GM19025 (cell line): ENCODE results near the gene ISYNA1.

ENCODE experiments used
- ATAC-seq: cut with Tn5 transposase; IDR thresholded peaks from one replicate; pipeline ENCODE4 v1.9.1; 2021; ENCODE audit warnings: mild to moderate bottlenecking, low read depth, moderate library complexity; ENCODE audit not compliant: unreplicated experiment

The ISYNA1 gene

DNA sequence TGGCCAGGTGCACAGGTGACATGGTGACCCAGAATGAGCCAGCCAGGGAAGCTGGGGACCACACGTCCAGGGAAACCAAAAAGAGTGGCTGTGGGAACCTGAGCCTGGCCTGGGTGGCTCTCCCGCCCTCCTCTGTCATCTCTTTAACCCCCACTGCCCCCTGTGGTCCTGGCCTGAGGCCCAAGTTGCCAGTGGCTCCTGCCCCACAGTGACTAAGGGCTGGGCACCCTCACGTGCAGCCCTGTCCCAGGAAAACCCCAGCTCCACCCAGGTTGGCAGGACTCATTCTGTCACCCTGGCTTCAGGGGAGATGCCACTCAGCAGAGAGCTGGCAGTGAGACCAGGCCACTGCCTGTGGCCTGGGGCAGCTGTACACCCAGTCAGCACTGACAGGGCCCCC is 30.6 kb upstream of the ISYNA1 start:
- no peak for ATAC-seq

DNA sequence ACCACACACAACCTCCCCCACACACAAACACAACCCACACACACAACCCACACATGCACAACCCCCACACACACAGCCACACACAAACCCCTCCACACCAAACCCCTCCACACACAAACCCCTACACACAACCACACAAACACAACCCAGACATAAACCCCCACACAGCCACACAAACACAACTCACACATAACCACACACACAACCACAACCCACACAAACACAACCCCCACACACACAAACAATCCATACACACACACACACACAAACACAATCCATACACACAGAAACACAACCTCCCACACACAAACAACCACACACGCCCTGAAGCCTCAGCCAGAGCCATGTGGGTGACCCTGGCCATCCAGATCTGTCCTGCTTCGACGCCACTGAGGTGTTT is 30.0 kb upstream of the ISYNA1 start:
- no peak for ATAC-seq

DNA sequence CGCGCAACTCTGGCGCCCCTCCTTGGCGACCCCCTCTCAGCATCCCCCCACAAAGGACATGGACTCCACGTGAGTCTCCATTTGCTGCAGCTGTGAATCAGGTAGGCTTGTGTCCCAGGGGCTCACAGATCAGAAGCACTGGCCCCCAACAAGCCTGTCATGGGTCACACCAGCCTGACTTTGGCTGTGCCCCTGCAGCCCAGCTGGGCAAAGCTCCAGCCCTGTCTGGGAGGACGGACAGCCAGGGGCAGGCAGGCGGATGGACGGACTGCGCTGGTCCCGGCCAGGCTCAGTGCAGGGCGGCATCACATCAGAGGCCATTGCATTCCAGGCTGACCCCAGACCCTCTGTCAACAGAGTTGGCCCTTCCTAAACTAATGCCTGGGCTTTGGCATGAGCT is 28.4 kb upstream of the ISYNA1 start:
- no peak for ATAC-seq

DNA sequence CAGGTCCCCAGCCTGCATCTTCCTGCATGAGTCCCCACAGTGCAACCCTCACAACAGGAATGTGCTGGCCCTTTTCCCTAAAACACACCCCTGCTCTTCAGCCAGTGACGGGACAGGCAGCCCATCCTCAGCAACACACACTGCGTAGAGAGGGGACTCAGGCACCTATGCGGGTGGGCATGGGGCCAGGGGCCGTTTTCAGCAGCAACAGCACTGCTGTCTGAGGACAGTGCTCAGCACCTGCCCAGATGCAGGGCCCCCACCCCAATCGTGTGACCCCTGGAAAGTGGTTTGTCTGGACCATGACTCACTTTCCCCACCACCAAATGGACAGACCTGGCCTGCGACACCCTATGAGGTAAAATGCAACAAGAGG is 28.0 kb upstream of the ISYNA1 start:
- ATAC-seq, result no peak

DNA sequence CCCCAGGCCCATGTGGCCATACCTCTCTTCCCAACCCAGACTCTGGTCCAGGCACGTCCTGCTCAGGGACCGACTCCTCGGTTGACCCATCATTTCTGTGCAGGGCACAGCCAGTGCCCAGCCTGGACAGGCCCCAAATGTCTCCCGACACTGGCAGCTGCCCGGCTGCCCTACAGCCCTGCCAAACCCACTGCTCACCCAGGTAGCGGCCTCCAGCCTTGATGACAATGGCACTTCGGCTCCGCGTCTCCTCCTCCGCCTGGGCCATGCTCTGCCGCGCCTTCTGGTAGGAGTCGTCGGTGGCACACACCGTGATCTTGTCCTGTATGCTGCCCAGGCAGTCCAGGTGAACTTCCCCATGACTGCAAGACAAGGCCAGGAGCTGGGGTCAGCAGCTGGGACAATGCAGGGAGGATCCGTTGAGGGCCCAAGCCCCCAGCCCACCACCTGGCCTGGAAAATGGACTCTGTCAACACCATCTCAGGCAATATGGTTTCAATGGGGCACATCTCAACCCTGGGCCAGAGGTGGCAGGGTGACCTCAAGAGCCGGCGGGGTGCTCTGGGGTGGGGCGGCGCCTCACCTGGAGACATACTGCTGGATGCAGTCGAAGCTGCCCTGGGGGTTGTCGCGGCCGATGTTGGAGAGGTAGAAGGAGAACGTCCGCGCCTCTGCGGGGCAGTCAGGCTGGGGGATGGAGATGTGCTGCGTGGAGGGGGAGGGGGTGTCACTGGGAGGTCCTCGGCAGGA is 27.5 kb upstream of the ISYNA1 start:
- ATAC-seq, result no peak

DNA sequence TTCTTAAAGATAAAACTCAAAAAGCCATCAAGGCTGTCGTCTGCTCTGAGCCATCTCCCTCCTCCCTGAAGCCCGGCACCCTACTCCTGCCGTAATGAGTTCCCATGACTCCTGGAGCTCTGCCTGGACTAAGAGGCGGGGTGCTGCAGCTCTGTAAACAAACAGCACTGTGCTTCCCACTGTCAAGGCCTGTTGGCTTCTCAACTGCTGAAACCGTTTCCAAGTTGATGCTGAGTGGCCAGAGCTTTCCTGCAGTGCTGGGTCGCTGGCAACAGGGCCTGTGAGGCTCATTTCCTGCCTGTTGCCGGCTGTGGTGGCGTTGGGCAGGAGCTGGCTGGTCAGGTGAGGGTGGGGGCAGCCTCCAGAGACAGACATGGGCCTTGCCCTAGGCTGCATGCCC is 26.7 kb upstream of the ISYNA1 start:
- ATAC-seq, result no peak

DNA sequence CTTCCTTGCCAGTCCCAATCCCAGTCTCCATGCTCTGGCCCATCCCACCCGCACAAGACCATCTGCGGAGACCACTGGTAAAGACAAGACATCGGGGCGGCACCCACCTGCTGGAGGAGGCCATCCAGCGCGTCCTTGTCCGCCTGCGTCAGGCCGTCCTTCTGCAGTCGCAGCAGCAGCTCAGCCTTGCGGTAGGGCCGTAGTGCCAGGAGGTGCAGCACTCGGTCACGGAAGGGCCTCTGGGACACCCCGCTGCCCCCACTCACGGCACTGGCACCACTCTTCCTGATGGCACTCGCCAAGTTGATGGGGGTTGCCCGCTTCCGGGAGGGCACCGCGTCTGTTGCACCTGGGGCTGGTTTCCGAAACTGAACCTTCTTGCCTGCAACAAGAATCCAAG is 23.5 kb upstream of the ISYNA1 start:
- no peak for ATAC-seq

DNA sequence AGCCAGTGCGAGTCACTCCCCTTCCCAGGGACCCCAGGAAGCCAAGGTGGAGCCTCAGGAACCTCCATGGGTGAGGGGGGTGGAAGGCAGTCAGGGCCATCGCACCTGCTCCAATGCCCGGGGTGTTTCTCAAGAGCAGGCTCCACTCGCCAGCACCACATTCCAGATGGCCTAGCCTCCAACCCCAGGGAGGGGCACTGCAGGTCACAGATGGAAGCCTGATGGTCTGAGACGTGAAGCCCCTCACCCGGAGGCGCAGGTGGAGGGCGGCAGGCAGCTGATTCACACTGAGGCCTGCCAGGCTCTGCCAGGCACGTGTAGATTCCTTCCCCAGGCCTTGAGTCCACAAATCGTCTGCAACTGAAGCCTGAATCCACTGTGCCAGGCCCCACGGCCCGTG is 23.0 kb upstream of the ISYNA1 start:
- no peak for ATAC-seq

DNA sequence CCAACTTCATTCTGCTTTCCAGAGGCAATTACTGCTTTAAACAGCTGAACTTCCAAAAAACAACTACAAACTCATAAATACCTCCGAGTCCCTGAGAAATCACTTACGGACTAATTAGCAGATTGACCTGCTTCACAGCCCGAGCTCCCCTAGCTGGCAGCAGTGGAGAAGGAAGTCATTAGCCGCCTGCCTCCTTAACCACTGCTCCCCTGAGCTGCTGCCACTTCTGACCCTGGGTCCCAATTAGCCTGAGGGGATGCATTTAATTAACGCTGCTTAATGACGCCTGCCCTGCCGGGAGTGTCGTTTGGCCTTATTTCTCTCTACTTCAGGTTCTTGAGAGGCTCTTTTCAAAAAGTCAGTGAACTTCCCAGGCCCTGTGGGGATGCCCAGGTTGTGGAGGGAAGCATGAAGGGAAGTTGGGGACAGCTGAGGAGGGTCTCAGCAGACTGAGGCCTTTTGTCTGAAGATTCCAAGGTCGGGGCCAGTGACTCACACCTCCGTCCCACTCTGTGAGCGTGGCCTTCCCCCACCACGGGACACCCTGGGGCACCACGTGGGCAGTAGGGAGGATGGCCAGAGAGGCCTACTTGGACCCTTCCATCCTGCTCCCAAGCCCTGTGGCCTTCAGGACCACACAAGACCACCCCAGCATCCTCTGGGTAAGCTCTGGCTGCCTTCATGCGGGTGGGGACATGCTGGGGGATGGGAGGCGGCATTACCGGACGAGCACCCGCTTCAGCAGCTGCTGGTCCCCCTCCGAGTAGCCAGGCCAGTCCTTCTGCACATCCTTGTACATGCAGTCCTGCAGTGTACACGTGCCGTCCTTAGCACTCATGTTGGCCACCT is 19.8 kb upstream of the ISYNA1 start:
- ATAC-seq, result no peak

DNA sequence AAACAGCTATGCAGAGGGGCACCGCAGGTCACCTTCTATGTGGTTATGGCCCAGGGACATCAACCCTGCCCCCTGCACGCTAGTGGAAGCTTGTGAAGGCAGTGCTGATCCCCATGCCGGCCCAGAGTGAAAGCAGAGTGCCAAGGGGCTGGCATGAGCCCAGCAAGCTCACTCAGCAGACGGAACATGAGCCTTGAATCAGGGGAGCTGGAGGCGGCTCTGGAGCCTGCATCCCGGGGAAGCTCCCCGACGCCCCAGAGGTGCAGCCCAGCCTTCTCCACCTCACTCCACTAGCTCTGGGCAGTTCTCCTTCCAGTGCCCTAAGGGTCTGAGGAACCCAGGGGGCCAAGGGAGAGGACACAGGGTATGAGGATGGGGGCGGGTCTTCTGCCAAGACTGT is 19.0 kb upstream of the ISYNA1 start:
- no peak for ATAC-seq

DNA sequence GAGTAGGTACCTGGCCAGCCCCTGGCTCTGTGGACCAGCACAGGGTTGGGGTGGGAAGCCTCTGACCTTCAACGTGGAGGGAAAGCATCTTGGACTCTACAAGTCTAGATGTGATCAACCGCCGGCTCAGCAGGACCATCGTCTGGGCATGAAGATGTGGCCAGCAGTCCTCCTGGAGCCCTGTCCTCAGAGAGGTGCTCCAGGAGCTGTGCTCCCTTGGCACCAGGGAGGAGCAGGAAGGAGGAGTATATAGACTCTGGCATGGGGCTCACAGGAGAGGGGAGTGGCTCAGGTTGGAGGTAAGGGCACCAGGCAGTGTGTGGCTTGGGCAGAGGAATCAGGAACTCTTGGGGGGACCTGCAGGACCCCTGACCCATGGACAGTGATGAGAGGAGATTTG is 18.3 kb upstream of the ISYNA1 start:
- ATAC-seq, result no peak

DNA sequence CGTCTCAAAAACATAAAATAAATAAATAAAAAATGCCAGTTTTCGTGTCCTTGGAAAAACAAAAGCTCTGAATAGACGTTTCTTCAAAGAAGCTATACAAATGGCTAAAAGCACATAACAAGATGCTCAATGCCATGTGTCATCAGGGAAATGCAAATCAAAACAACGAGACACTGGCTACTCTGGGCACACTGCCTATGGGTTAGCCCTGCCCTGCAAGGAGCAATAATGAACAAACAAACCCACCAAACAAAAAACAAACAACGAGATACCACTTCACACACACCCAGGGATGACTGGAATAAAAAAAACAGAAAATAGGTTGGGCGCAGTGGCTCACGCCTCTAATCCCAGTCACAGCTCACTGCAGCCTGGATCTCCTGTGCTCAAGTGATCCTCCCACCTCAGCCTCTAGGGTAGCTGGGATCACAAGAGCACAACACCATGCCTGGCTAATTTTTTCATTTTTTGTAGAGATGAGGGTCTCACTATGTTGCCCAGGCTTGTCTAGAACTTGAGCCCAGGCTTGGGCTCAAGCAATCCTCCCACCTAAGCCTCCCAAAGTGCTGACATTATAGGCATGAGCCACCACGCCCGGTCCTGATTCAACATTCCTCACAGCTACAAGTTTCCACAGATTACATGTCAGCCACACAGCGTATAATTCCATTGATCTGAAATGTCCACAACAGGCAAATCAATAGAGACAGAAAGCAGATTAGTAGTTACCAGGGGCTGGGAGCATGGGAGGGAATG is 15.5 kb upstream of the ISYNA1 start:
- ATAC-seq, result no peak

DNA sequence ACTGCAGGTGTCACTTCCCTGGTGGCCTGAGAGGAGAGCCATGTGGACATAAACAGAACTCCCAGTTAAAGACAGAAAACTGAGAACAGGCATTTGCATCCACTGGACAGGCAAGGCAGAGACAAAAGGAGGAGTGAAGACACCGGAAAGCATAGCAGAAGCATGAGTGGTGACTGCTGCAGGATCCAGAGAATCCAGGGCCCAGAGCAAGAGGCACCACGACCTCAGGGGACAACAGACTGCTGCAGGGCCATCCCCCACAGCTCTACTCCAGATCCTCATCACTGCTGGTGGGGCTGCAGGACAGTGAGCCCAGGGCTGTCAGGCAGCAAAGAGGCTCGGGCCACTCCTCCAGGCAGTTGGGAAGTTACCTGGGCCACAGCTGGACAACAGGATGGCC is 14.5 kb upstream of the ISYNA1 start:
- ATAC-seq, result no peak

DNA sequence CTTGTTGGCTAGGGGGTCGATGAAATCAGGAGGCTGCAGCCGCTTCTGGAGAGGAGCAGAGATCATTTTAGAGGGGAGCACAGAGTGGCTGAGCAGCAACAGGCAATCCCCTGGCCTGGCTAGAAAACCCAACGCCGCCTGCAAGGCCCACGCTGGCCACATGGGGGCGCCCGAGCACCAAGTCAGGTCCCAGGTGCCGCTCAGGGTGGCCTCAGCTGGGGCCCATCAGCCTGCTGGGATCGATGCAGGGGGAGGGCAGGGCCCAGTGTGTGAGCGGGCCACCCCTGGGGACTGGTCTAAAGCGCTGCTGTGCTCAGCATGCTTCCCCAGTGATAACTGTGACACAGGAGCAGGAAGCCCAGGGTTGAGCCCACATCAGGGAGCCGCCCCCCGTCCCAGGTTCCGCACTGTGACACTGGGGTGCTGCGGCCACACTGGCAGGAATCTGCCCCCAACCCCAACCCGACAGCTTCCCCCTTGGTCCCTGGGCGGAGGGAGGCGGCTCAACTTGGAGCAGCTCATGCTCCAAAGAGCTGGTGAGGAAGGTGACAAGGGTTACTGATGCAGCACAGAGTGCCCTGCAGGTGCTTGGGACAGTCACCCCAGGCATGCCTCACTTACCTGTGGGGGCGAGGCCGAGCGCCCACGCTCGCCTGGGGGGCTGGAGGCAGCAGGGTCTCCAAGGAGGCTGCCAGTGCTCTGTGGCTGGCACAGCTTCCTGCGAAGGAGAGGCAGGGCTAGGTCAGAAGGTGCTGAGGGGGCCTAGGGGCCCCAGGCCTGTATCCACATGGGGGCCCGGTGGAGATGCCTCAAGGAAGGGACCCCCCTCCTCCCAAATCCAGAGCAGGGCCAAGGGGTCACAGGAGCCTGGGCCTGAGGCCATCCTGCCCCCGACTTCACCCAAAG is 13.3 kb upstream of the ISYNA1 start:
- ATAC-seq, result no peak

DNA sequence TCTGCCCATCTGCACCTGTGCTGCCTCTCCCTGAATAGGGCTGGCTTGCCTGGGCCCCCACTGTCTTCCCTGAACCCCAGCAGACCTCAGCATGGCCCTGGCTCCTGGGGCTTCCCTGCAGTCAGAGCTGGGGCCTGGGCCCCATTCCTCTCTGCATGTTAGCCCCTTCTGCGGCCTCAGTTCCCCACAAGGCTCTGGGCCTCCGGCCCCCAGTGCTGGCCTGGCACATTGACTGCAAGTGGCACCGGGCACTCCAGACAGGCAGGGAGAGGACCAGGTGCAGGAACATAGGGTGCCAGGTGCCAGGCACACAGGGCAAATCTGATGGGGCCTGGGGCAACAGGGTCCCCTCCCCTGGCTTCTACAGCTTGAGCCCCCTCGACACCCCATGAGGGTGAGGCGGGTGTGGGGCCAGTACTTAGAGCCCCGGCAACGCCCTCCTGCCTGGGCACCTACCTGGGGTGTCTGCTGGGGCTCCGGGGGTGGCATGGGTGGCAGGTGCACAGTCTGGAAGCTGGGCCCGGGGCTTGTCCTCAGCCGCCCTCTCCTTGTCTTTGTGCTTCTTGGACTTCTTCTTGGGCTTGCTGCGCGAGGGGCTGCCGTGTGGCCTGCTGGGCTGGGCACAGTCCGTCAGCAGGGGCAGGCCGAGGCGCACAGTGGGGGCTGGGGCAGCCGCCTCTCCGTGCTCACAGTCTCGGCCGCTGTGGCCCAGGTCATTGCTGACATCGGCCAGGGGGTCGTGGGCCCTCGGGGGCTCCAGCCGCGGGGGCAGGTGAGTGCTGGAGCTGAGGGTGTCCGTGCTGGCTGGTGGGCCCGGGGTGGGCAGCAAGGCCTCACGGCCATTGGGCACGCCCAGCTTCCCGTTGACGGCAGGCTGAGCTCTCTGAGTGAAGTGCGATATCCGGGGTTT is 12.3 kb upstream of the ISYNA1 start:
- no peak for ATAC-seq

DNA sequence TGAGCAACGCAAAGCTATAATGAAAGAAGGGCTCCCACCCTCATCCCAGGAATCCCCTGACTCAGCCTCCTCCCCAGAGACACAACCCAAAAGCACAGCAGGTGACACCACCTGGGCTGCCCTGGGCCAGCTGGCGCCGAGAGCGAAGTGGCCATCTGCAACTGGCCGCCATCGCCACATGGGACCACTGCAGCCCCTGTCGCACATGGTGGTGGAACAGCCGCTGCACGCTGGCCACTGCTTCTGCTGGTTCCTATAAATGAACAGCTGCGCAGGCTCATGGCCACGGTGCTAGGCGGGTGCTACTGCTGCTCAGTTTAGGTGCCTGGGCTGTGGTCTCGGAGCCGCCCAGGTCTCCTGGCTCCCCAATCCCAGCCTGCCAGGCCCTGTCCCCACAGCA is 11.6 kb upstream of the ISYNA1 start:
- ATAC-seq, result no peak

DNA sequence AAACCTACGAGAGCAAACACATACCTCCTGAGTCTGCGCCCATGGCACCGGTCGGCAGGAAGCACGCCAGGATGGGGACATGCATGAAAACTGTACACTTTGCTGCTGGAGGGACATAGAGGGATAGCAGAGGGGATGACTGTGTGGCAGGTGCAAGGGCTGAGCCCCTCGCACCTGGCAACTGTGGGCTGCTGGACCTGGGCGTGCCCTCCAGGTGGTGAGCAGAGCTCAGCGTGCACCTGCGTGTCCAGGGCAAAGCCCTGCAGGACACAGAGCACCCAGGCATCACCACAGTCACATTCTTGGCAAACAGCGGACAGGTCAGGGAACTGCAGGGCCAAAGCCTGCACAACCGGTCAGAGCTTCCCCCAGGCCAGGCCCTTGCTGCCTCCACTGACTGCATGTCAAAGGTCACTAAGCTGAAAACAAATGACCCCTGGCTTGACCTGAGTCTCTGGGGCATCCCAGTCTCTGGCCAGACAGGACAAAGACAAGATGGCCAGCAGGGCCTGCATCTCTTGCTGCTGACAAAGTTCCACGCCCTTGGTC is 9.0 kb upstream of the ISYNA1 start:
- ATAC-seq, result no peak

DNA sequence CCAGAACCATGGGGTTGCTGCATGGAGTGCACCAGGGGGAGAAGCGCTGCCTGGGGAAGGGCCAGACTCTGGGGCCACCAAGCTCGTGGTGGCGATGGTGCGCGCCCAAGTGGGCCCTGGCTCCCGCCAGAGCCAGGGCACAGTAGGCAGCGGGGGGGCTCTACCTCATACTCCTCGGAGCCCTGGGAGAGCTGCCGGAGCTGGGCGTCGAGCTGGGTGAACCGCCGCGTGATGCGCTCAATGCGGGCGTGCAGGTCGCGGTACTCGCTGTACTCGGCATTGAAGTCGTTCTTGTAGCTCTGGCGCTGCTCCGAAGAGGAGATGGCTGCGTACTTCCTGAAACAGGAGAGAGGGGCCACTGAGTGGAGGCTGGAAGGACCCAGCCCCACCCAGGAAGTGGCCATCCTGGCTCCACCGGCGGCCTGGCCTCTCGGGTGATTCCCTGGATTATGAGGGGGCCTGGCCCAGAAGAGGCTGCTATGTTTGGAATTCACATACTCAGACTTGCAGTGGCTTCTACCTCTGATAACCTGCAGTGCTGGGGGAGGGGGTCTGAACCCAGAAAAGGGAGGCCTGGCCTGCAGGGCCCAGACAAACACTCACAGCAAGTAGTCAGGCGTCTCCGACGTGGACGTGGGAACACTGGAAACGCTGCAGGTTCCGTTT is 8.3 kb upstream of the ISYNA1 start:
- no peak for ATAC-seq
